Measurements from ENCODE around the gene EPS8L2. TPM values are rescaled to one million over a fixed set of nuclear protein-coding genes. Genes with fewer than 3 reads are reported as not detected.

The EPS8L2 gene
- polyA plus RNA-seq, 1 experiment: 44.4 TPM

GRCh38 chr11:769887-770641, 64.0 kb downstream of the EPS8L2 start:
- TF ChIP-seq, protein P1, sequence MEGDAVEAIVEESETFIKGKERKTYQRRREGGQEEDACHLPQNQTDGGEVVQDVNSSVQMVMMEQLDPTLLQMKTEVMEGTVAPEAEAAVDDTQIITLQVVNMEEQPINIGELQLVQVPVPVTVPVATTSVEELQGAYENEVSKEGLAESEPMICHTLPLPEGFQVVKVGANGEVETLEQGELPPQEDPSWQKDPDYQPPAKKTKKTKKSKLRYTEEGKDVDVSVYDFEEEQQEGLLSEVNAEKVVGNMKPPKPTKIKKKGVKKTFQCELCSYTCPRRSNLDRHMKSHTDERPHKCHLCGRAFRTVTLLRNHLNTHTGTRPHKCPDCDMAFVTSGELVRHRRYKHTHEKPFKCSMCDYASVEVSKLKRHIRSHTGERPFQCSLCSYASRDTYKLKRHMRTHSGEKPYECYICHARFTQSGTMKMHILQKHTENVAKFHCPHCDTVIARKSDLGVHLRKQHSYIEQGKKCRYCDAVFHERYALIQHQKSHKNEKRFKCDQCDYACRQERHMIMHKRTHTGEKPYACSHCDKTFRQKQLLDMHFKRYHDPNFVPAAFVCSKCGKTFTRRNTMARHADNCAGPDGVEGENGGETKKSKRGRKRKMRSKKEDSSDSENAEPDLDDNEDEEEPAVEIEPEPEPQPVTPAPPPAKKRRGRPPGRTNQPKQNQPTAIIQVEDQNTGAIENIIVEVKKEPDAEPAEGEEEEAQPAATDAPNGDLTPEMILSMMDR (IDR thresholded peaks at IDR 0.05; ENCODE audit: insufficient read depth, low read depth, low read length): no peak
- ChIA-PET POLR2A (no interaction called here), CTCF (no interaction called here)
- Histone ChIP-seq H3K36me3 (ENCODE audit: control insufficient read depth, insufficient read depth, low read length) (peaks cover 40% of the 10 kb centered on the region), H3K4me3 (ENCODE audit: low read depth, low read length) (no peak overlapping the region), H3K27me3 (ENCODE audit: control insufficient read depth, insufficient read depth, low read length) (no peaks in the 10 kb centered on the region)
- no peak for DNase-seq (ENCODE audit: low read depth)

DNA sequence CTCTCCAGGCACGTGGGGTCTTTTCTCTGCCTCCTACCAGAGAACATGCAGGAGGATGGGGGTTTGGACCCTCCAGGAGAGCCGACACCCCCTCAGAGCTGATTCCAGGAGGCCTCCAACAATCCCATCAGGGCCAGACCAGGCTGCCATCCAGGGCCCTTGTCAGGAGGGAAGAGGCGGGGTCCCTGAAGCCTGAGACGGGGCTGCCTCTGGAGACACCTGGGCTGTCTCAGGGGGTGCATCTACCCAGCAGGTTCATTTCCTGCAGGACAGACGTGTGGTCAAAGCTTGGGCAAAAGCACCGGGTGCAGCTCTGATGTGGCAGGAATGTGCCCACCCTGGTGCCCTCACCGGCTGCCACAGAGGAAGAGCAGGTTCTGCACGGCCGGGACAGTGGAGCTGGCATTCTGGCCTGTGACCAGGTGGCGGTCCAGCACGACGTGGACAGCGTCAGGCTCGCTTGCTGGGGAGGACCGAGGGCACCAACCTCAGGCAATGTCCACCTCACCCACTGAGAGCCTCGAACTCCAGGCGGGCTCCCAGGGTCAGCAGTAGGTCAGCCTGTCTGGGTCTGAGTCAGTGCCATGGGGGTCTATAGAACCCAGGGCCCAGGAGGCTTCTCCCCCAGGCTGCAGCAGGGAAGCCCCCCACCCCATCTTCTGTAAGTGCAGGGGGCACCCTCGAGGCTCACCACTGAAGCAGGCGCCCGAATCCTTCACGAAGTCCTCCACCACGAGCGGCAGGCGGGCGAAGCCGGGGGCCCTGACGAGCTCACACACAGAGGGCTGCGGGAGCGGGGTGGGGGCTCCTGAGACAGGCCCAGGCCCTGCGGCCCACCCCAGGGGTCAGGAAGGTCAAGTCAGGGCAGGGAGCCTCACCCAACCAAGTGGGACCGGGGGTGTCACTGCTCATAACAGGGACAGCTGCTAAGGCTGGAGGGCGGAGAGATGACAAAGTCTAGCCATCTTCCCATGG, 64.9 kb downstream of the EPS8L2 start:
- peaks cover 37% of the 10 kb centered on the region for H3K36me3 ChIP-seq (ENCODE audit: control insufficient read depth, insufficient read depth, low read length)

GRCh38 chr11:771617-772204, 65.7 kb downstream of the EPS8L2 start:
- CTCF ChIA-PET: interaction anchor here (0.8 kb wide), 1 partner anchor 43 kb away, joined by 3 read pairs; no protein-coding TSS in a partner anchor
- DNase-seq (ENCODE audit: low read depth): no peak
- Histone ChIP-seq H3K4me3 (ENCODE audit: low read depth, low read length) (no peak overlapping the region), H3K36me3 (ENCODE audit: control insufficient read depth, insufficient read depth, low read length) (peaks cover 32% of the 10 kb centered on the region), H3K27me3 (ENCODE audit: control insufficient read depth, insufficient read depth, low read length) (no peaks in the 10 kb centered on the region)
- TF ChIP-seq, protein P1 (IDR thresholded peaks at IDR 0.05; ENCODE audit: insufficient read depth, low read depth, low read length): no peak
- POLR2A ChIA-PET: no interaction called here

More for the DNA sequence above, 64.9 kb downstream of the EPS8L2 start:
- POLR2A ChIA-PET: no interaction called here
- no peak for DNase-seq (ENCODE audit: low read depth)
- TF ChIP-seq, protein P1 (IDR thresholded peaks at IDR 0.05; ENCODE audit: insufficient read depth, low read depth, low read length): no peak
- Histone ChIP-seq H3K27me3 (ENCODE audit: control insufficient read depth, insufficient read depth, low read length) (no peaks in the 10 kb centered on the region), H3K4me3 (ENCODE audit: low read depth, low read length) (no peak overlapping the region)
- CTCF ChIA-PET: interaction anchor here (0.8 kb wide), 1 partner anchor 42 kb away, joined by 3 read pairs; no protein-coding TSS in a partner anchor

- POLR2A ChIA-PET: no interaction called here
- no peak for DNase-seq (ENCODE audit: low read depth)
Observed at GRCh38 chr11:772429-773390, 66.7 kb downstream of the EPS8L2 start.

More at GRCh38 chr11:772429-773390, 66.7 kb downstream of the EPS8L2 start:
- TF ChIP-seq, protein P1 (IDR thresholded peaks at IDR 0.05; ENCODE audit: insufficient read depth, low read depth, low read length): no peak
- CTCF ChIA-PET: no interaction called here
- Histone ChIP-seq H3K36me3 (ENCODE audit: control insufficient read depth, insufficient read depth, low read length) (peaks cover 27% of the 10 kb centered on the region), H3K27me3 (ENCODE audit: control insufficient read depth, insufficient read depth, low read length) (no peaks in the 10 kb centered on the region), H3K4me3 (ENCODE audit: low read depth, low read length) (no peak overlapping the region)

Measured in BJ (cell line).